ENCODE results near the gene RAD21L1.
"Not testable (repeated sequence)": the region's sequence is repeated elsewhere in the genome, so short reads cannot be mapped to it uniquely, and the experiment has no call there.

RAD21L1 gene

GRCh38 chr20:1232286-1233111 is 6.7 kb downstream of the RAD21L1 start:
- FAIRE-seq: no peak

DNA sequence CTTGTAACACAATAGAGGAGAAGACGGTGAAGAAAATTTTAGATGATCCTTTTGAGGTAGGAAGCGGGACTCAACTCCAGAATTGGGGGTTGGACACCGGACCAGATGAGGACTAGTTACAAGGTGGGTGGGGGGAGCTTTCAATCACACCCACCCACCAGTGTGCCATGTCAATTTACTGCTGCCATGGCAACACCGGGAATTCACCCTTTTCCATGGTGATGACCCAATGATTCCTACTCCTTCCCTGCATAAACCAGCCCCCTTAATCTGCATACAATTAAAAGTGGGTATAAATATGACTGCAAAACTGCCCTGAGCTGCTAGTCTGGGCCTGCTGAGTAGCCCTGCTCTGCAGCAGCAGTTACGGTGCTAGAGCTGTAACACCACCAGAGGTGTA is 14.7 kb downstream of the RAD21L1 start:
- FAIRE-seq: no peak

DNA sequence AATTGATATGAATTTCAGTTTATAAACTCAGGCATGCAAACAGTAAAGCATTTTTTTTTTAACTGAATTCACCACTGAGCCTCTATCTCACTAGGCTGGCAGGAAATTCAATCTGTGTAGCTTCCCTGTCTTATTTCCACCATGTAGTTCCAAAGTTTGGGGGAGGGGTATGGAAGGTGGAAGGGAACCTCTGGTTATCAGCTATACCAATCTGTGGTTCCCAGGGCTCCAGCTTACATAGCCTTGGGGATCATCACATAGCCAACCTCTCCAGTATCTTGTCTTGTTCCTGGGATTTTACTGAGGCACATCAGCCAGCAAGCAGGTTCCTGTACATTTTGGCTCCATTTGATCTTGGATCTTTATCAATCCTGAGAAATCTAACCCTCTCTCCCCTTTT is 15.6 kb downstream of the RAD21L1 start:
- no peak for FAIRE-seq

DNA sequence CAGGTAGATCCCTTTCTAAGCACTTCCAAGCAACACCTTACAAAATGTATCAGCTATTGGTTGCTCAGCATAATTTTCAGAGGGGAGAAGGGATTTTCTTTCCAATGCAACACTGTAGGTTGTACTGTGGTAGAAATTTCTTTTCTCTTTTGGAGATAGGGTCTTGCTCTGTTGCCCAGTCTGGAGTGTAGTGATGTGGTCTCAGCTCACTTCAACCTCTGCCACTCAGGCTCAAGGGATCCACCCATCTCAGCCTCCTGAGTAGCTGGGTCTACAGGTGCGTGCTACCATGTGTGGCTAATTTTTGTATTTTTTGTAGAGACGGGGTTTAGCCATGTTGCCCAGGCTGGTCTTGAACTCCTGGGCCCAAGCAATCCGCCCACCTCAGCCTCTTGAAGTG is 16.3 kb downstream of the RAD21L1 start:
- no peak for FAIRE-seq

DNA sequence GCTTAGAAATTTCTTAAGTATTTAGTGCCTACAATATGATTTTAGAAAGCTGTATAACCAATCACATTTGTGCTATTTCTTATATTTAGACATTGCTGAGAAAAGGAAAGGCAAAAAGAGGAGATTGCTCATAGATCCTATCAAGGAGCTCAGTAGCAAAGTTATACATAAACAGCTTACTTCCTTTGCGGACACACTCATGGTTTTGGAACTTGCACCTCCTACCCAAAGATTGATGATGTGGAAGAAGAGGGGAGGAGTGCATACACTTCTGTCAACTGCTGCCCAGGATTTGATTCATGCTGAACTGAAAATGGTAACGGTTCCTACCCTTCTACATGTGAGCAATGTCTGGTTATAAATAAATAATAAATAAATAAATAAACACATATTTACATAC is 16.7 kb downstream of the RAD21L1 start:
- FAIRE-seq: no peak

- no peak for FAIRE-seq
Observed at GRCh38 chr20:1245578-1245977, 19.7 kb downstream of the RAD21L1 start.

DNA sequence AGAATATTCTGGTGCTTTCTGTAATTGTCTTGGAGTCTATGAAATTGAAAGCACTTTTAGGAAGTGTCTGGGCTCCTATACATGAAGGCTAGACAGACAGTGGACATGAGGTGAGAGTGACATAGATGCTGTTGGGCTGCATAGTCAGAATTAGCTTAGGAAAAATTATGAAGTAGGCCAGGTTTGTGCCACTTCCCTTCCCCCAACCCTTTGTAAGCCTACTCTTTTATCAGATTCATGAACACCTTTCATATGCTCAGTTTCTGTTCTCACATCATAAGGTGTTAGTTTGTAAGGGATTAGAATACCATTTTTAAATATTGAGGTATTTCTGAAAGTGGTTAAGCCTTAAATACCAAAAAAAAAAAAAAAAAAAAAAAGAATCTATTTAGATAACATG is 21.8 kb downstream of the RAD21L1 start:
- FAIRE-seq: no peak

DNA sequence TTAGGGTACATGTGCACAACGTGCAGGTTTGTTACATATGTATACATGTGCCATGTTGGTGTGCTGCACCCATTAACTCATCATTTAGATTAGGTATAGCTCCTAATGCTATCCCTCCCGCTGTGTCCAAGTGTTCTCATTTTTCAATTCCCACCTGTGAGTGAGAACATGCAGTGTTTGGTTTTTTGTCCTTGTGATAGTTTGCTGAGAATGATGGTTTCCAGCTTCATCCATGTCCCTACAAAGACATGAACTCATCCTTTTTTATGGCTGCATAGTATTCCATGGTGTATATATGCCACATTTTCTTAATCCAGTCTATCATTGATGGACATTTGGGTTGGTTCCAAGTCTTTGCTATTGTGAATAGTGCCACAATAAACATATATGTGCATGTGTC is 24.4 kb downstream of the RAD21L1 start:
- not testable (repeated sequence) for FAIRE-seq

DNA sequence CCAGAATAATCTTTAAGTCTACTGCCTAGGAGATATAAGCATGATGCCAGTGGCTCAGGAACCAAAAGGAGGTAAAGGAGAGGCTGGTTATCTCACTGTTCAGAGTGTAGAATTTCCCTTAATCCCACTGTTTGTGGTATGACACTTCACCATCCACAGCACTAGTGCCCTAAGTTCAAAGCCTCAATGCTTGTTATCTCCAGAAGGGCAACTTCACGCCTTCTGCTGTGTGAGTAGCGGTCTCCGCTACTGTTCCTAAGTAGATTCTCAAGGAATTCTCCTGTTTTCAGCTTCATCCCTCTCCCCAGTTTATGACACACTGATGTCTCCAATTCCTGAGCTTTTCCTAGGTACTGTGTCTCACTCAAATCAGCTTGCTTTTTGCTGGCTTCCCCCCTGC is 26.6 kb downstream of the RAD21L1 start:
- FAIRE-seq: no peak

DNA sequence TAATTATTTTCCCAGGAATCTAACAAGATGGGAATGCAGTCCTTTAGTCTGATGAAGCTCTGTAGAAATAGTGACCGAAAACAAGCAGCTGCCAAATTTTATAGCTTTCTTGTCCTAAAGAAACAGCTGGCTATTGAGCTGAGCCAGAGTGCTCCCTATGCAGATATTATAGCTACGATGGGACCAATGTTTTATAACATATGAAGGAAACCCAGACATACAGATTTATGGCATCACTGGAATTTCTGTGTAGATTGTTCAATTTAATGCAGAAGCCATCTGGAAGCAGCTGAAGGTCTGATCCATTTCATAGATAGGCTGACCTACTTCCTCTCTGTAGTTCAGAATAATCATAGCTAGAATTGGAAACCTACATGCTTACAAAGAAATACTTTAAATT is 28.4 kb downstream of the RAD21L1 start:
- no peak for FAIRE-seq

DNA sequence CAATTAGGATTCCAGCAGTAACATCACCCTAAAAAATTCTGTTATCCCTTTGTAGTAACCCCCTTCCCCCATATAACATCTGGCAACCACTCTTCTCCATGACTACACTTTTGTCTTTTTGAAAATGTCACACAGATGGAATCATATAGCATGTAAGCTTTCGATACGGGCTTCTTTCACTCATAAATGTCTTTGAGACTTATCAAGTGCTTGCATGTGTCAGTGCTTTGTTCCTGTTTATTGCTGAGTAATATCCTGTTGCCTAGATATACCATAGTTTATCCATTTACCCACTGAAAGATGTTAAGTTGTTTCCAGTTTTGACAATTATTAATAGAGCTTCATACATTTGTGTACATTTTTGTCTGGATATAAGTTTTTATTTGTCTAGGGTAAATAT is 29.8 kb downstream of the RAD21L1 start:
- FAIRE-seq: no peak

DNA sequence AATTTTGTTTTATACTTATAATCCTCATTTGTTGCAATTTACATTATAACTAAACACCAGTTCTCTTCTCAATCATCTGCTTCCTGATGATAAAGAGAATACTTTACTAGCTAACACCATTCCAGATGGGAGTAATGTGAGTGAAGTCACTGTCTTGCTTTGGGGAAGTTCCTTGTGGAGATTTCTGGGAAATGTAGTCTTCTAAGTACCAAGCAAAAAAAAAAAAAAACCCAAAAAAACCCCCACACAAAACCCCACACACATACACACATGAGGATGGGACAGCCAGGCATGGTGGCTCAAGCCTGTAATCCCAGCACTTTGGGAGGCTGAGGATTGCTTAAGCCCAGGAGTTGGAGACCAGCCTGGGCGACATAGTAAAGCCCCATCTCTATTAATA is 38.0 kb downstream of the RAD21L1 start:
- no peak for FAIRE-seq

DNA sequence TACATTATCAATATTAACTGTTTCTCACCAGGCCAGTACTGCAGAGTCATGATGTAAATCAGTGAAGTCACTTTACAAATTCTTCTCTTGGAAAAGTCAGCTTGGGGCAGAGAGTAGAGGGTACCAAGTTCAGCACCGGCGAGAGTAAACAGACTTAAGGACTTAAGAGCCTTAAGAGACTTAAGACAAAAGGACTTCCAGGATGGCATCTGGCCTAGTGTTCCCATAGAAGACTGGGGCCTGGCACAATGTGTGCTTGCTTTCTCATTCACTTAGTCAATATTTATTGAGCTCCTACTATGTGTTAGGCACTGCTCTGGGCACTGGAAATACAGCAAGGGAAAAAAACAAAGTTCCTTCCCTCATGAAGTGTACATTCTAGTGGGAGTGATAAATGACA is 38.9 kb downstream of the RAD21L1 start:
- FAIRE-seq: no peak

GRCh38 chr20:1265226-1265915 is 39.5 kb downstream of the RAD21L1 start:
- no peak for FAIRE-seq

- no peak for FAIRE-seq
Observed at GRCh38 chr20:1265916-1266166, 40.0 kb downstream of the RAD21L1 start.

- FAIRE-seq: no peak
Observed at GRCh38 chr20:1266167-1266973, 40.5 kb downstream of the RAD21L1 start, which contains the start of gene SNPH. TSS of gene SNPH (plus strand) at chr20:1266294. CDS start at chr20:1296240, 29,946 bp downstream.

DNA sequence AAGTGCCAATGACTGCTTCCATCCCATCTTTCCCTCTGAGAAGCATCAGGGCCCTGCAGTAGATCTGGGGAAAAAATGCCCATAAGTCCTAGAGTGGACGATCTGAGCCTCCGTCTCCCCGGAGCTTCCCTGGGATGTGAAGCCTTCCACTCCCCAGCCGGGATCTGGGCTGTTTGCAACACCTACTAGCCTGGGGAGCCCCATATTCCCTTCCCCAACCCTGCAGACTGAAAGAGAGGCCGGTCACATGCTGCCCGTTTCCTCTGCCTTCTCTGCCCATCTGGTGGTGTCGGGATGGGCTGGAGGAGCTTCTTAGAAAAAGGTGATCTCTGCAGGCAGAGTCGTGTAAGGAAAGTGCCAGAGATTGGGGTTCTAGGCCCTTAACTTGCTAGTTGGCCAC is 41.3 kb downstream of the RAD21L1 start:
- no peak for FAIRE-seq

GRCh38 chr20:1267809-1268374 is 42.0 kb downstream of the RAD21L1 start:
- FAIRE-seq: no peak

DNA sequence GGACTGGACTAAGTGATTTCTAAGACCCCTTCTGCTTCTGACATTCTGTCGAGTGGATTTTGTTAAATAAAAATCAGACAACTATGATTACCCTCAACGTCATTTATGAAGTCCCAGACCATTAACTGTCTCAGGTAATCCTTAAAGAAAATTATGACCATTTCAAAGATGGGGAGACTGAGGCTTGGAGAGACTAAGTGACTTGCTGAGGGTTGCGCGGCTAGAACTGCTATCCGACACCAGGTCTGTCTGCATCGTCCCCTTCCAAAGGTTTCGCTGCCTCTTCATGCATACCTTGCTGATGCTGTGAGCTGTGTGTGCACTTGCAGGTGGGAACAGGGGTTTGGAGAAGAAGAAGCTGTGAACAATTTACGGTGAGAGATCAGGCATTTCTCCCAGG is 43.4 kb downstream of the RAD21L1 start:
- FAIRE-seq: no peak

- FAIRE-seq: no peak
Observed at GRCh38 chr20:1269850-1270249, 44.0 kb downstream of the RAD21L1 start.

DNA sequence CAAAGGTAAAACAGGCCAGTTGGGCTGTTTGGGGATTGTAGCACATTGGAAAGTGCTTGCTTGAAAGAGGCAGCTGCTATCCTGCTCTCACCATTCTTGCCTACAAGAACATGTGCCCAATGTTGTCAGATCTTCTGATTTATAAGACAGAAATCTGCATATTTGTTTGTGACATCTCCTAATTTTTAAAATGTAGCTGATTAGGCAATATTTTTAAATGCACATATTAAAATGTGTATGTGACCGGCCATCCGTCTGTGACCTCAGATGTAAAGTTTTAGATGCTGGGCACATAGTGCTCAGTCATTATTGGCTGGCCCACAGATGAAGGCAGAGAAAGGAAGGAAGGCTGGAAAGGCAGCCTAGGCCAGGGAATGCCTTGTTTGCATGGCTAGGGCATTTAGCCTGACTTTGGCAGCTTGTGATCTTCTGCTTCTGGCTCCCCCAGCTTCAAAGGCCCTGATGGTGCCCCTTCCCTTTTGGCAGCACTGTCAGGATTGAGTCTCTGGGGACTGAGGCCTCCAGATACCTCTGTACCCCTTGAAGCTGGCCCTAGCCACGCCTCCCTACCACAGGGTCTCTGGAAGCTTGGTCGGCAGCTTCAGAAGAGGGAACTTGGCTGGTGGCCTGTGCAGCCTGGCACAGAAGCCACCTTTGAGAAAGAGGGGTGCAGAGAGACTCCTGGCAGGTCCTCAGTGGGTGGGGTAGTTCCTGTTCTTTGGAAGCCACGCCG is 46.7 kb downstream of the RAD21L1 start:
- FAIRE-seq: no peak

DNA sequence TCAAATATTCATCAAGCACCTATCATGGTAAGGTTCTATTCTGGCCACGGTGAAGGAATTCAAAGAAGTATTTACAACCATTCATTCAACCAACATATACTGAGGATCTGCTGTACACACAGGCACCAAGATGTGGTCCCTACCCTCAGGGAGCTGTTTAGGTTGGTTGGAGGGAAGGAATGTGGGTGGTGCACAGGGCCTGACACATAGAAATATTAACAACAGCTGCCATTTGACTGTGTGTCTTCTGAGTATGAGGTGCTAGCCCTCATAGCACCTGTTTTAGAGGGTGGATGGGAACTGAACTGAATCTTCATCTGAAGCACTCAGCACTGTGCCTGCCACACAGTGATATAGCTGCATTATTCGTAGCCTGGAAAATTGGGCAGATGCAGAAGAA is 47.5 kb downstream of the RAD21L1 start:
- no peak for FAIRE-seq
